Measurements from ENCODE around the gene BRIP1.

DNA sequence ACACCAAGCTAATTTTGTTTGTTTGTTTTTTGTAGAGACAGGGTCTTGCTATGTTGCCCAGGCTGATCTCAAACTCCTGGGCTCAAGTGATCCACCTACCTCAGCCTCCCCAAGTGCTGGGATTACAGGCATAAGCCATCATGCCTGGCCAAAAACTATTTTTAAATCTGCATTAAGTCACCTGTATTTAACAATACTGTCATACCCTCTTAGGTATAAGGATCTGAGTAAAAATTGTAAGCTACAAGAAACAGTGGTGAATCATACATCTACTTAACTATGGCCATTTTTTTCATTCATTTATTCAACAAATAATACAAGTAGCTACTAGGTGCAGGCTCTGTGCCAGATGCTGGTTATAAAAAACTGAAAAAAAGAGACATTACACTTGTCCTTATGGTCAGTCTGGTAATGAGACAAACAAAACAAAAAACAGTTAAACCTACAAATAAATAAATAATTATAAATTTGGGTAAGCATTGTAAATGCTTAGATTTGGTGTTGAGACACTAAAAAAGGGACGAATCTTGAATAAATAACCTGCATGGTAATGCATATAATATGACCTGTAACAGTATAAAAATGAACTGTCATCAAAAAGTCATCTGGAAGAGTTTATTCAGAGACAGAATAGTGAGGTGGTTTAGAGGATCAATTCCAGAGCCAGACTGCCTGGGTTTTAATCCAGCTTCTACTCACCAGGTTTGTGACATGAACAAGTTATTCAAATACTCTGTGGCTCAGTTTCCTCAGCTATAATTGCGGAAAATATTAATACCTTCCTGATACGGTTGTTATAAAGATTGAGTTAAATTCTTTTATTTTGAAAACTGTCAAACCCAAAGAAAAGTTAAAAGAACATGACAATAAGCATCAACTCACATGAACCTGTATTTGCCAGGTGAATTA lies 26.8 kb downstream of the BRIP1 start:
- TF ChIP-seq EZH2 (IDR thresholded peaks at IDR 0.05; ENCODE audit: insufficient read depth, poor library complexity, severe bottlenecking) (no peak), EZH2phosphoT487 (IDR thresholded peaks at IDR 0.05; ENCODE audit: insufficient read depth, low read depth) (no peak)

Measured in GM23248 (cell line).